Measurements from ENCODE around the gene TMEM178B.

- TF ChIP-seq EZH2 (IDR thresholded peaks at IDR 0.05): no peak
- TF ChIP-seq POLR2AphosphoS5 (IDR thresholded peaks at IDR 0.05; ENCODE audit: borderline replicate concordance, low read depth, low read length): no peak
These were observed 453.2 kb downstream of the TMEM178B start for GRCh38 chr7:141527076-141527475.
